Measurements from ENCODE around the gene CADM1. TPM values are rescaled to one million over a fixed set of nuclear protein-coding genes. Genes with fewer than 3 reads are reported as not detected.

CADM1 gene
- total and polyA plus RNA-seq, 2 donors (not counting 3 experiments of a cell fraction or from before 2014, with no cell fraction given) = 0.52 to 2.6 TPM

GRCh38 chr11:115421992-115422689, 82.1 kb downstream of the CADM1 start:
- dilution Hi-C loops (cut with MboI; ENCODE audit: extremely low pct_ligation_motif_present, low sequenced_read_pairs) = no loop called here
- TF ChIP-seq JUN (IDR thresholded peaks at IDR 0.05; ENCODE audit: borderline replicate concordance, insufficient read depth, insufficient read length, low read depth) (no peak), POLR2A (IDR thresholded peaks at IDR 0.05; ENCODE audit: low read depth, low read length) (no peak), GATA2 (IDR thresholded peaks at IDR 0.05; ENCODE audit: insufficient read depth, insufficient read length, low read depth, low read length) (no peak), CTCF (IDR thresholded peaks at IDR 0.05; ENCODE audit: extremely low read depth in 1 of 2, insufficient read depth in 1 of 2, low read depth in 1 of 2, low read length in 2 of 2) (no peak), EZH2 (IDR thresholded peaks at IDR 0.05; ENCODE audit: borderline replicate concordance, low read depth, low read length, severe bottlenecking) (no peak), POLR2AphosphoS5 (IDR thresholded peaks at IDR 0.05; ENCODE audit: insufficient read depth, low read depth, low read length) (no peak)
- Histone ChIP-seq H3K9me1 (replicated peaks; ENCODE audit: control insufficient read depth, extremely low read depth, insufficient read depth, low read length) (no peaks in the 10 kb centered on the region), H3K79me2 (ENCODE audit: control insufficient read depth, insufficient read depth, low read length) (no peaks in the 10 kb centered on the region), H2AFZ (ENCODE audit: low read depth, low read length) (no peak overlapping the region), H3K27me3 (ENCODE audit: control insufficient read depth in 2 of 2, insufficient read depth in 2 of 2, low read length in 2 of 2) (no peaks in the 10 kb centered on the region), H3K4me2 (ENCODE audit: insufficient read depth, low read length) (no peak overlapping the region), H3K27ac (ENCODE audit: insufficient read depth, low read depth, low read length) (no peak overlapping the region), H3K9ac (replicated peaks; ENCODE audit: extremely low read depth, insufficient read depth, low read length) (no peak overlapping the region), H3K4me1 (ENCODE audit: control insufficient read depth, extremely low read depth, insufficient read depth, low read length) (no peaks in the 10 kb centered on the region), H3K4me3 (replicated peaks in 1 of 3; ENCODE audit: insufficient read depth in 1 of 3, low read depth in 1 of 3, low read length in 3 of 3) (no peak overlapping the region), H3K36me3 (ENCODE audit: control insufficient read depth in 2 of 2, extremely low read depth in 1 of 2, insufficient read depth in 2 of 2, low read length in 2 of 2) (no peaks in the 10 kb centered on the region), H4K20me1 (replicated peaks; ENCODE audit: control insufficient read depth, extremely low read depth, insufficient read depth, low read length) (no peaks in the 10 kb centered on the region), H3K9me3 (replicated peaks; ENCODE audit: control insufficient read depth, insufficient read depth, low read length) (no peaks in the 10 kb centered on the region)
- intact Hi-C loops (cut with micrococcal nuclease) = no loop called here
- DNase-seq (ENCODE audit: low read depth, low spot score) (no peak), FAIRE-seq (no peak)
- ChIA-PET POLR2A (no interaction called here), CTCF (no interaction called here)
- BruUV-seq (replicated peaks) = no TSS peak
